Neural progenitor cell (in vitro differentiated cells): ENCODE data around the gene OR2T34.
"Not testable (repeated sequence)": the region's sequence is repeated elsewhere in the genome, so short reads cannot be mapped to it uniquely, and the experiment has no call there.

Source experiments
- CTCF ChIP-seq: fragments of 200-600 bp; sonication (generic); IDR thresholded peaks from 2 replicates; pipeline ENCODE4 v1.5.1; 2017; ENCODE audit warnings: antibody characterized with exemption, mild to moderate bottlenecking
- EZH2 ChIP-seq: fragments of 200-600 bp; sonication (generic); IDR thresholded peaks from 2 replicates; pipeline ENCODE4 v1.6.1; 2017; ENCODE audit warnings: antibody characterized with exemption, mild to moderate bottlenecking, moderate library complexity

- TF ChIP-seq CTCF, EZH2: not testable (repeated sequence)
Observed at GRCh38 chr1:248551027-248551426, 23.5 kb downstream of the OR2T34 start.
